ENCODE results near the gene CEMIP. TPM values are rescaled to one million over a fixed set of nuclear protein-coding genes. Genes with fewer than 3 reads are reported as not detected.

Gene CEMIP
- total and polyA plus RNA-seq, 2 of the 8 experiments (the other 6 are each of a cell fraction or from before 2014, with no cell fraction given), result 0.11 to 0.60 TPM

DNA sequence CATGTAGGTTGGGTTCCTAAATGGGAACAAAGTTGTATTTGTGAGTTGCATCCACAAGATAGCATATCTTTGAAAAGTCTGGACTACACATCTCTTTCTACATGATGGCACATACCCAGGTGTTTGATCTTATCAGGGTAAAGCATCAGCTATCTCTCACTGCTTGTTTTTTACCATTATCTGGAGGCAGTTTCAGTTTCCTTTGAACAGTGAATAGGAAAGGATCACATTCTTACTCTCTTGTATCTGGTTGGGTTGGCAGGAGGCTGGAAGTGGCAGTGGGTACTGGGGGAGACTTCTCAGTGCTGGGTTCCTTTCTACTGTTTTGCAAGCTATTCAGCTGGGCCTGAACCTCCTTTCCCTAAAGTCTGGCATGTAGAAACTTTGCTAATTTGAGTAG is 4.1 kb downstream of the CEMIP start (continued):
- TF ChIP-seq, protein P1, sequence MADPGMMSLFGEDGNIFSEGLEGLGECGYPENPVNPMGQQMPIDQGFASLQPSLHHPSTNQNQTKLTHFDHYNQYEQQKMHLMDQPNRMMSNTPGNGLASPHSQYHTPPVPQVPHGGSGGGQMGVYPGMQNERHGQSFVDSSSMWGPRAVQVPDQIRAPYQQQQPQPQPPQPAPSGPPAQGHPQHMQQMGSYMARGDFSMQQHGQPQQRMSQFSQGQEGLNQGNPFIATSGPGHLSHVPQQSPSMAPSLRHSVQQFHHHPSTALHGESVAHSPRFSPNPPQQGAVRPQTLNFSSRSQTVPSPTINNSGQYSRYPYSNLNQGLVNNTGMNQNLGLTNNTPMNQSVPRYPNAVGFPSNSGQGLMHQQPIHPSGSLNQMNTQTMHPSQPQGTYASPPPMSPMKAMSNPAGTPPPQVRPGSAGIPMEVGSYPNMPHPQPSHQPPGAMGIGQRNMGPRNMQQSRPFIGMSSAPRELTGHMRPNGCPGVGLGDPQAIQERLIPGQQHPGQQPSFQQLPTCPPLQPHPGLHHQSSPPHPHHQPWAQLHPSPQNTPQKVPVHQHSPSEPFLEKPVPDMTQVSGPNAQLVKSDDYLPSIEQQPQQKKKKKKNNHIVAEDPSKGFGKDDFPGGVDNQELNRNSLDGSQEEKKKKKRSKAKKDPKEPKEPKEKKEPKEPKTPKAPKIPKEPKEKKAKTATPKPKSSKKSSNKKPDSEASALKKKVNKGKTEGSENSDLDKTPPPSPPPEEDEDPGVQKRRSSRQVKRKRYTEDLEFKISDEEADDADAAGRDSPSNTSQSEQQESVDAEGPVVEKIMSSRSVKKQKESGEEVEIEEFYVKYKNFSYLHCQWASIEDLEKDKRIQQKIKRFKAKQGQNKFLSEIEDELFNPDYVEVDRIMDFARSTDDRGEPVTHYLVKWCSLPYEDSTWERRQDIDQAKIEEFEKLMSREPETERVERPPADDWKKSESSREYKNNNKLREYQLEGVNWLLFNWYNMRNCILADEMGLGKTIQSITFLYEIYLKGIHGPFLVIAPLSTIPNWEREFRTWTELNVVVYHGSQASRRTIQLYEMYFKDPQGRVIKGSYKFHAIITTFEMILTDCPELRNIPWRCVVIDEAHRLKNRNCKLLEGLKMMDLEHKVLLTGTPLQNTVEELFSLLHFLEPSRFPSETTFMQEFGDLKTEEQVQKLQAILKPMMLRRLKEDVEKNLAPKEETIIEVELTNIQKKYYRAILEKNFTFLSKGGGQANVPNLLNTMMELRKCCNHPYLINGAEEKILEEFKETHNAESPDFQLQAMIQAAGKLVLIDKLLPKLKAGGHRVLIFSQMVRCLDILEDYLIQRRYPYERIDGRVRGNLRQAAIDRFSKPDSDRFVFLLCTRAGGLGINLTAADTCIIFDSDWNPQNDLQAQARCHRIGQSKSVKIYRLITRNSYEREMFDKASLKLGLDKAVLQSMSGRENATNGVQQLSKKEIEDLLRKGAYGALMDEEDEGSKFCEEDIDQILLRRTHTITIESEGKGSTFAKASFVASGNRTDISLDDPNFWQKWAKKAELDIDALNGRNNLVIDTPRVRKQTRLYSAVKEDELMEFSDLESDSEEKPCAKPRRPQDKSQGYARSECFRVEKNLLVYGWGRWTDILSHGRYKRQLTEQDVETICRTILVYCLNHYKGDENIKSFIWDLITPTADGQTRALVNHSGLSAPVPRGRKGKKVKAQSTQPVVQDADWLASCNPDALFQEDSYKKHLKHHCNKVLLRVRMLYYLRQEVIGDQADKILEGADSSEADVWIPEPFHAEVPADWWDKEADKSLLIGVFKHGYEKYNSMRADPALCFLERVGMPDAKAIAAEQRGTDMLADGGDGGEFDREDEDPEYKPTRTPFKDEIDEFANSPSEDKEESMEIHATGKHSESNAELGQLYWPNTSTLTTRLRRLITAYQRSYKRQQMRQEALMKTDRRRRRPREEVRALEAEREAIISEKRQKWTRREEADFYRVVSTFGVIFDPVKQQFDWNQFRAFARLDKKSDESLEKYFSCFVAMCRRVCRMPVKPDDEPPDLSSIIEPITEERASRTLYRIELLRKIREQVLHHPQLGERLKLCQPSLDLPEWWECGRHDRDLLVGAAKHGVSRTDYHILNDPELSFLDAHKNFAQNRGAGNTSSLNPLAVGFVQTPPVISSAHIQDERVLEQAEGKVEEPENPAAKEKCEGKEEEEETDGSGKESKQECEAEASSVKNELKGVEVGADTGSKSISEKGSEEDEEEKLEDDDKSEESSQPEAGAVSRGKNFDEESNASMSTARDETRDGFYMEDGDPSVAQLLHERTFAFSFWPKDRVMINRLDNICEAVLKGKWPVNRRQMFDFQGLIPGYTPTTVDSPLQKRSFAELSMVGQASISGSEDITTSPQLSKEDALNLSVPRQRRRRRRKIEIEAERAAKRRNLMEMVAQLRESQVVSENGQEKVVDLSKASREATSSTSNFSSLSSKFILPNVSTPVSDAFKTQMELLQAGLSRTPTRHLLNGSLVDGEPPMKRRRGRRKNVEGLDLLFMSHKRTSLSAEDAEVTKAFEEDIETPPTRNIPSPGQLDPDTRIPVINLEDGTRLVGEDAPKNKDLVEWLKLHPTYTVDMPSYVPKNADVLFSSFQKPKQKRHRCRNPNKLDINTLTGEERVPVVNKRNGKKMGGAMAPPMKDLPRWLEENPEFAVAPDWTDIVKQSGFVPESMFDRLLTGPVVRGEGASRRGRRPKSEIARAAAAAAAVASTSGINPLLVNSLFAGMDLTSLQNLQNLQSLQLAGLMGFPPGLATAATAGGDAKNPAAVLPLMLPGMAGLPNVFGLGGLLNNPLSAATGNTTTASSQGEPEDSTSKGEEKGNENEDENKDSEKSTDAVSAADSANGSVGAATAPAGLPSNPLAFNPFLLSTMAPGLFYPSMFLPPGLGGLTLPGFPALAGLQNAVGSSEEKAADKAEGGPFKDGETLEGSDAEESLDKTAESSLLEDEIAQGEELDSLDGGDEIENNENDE (IDR thresholded peaks at IDR 0.05; ENCODE audit: insufficient replicate concordance, low read length), result no peak
- TF ChIP-seq TEAD4 (IDR thresholded peaks at IDR 0.05; ENCODE audit: low read depth, low read length) (no peak), RXRA (IDR thresholded peaks at IDR 0.05; ENCODE audit: insufficient read depth, low read depth, low read length) (no peak), CHD2 (IDR thresholded peaks at IDR 0.05; ENCODE audit: low read length) (no peak)
